ENCODE measurements around the gene ALPG. TPM values are rescaled to one million over a fixed set of nuclear protein-coding genes. Genes with fewer than 3 reads are reported as not detected.
"Not testable (repeated sequence)": the region's sequence is repeated elsewhere in the genome, so short reads cannot be mapped to it uniquely, and the experiment has no call there.

Gene ALPG
- total and polyA plus RNA-seq, 2 donors (not counting 1 experiment from before 2014, with no cell fraction given): not detected

DNA sequence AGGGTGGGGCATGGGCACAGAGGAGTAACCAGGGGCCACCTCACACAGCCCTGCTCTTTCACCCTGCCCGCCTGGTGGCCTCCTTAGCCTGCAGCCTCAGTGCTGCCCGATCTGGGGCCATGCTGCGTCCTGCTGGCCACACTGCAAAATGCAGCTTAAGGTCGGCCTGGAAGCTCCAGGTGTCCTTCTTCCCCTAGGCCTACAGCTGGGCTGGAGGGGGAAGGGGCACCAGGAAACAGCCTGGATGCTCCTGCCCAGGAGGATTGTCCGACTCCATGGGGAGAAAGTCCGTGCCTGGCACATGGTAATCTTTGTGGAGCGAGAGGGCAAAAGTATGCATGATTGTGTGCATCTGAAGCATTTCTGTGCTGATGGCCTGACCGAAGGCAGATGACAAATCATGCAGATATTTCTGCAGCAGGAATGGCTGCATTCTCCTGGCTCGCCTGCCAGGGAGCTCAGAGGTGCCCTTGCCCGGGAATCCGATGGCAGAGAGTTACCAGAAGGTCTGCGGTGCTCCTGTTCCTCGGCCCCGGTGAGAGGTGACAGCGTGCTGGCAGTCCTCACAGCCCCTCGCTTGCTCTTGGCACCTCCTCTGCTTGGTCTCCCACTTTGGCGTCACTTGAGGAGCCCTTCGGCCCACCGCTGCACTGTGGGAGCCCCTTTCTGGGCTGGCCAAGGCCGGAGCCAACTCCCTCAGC is 40.9 kb upstream of the ALPG start:
- no peak for DNase-seq
- Mint-ChIP-seq H3K4me3 (no peak overlapping the region), H3K4me1 (peaks cover 13% of the 10 kb centered on the region), H3K27me3 (peaks cover 3% of the 10 kb centered on the region), H3K27ac (no peak overlapping the region), H3K9me3 (ENCODE audit: insufficient read depth) (no peaks in the 10 kb centered on the region)
- no peak for TF ChIP-seq EZH2 (IDR thresholded peaks at IDR 0.05; ENCODE audit: borderline replicate concordance, insufficient read depth, low read depth, low read length, poor library complexity, severe bottlenecking)
- TF ChIP-seq CTCF (IDR thresholded peaks at IDR 0.05): no peak
- no peak overlapping the region for H3K9ac ChIP-seq (ENCODE audit: low read length)
- no peaks in the 10 kb centered on the region for H3K79me2 ChIP-seq (ENCODE audit: control insufficient read depth, insufficient read depth, low read length)
- H3K27me3 ChIP-seq (replicated peaks in 1 of 4; ENCODE audit: control extremely low read depth in 1 of 4, control insufficient read depth in 3 of 4, insufficient read depth in 4 of 4, low read length in 3 of 4): peaks cover 0 to 2% (median 0%) of the 10 kb centered on the region in 4 experiments
- no peak overlapping the region for H3K4me2 ChIP-seq (replicated peaks; ENCODE audit: low read depth, low read length, poor library complexity, severe bottlenecking)
- 74% methylated on average over 18 of the region's 20 CpGs for WGBS (ENCODE audit: insufficient coverage)
- intact Hi-C loops (cut with micrococcal nuclease): no loop called here
- no peak overlapping the region for H3K4me3 ChIP-seq (ENCODE audit: control extremely low read depth in 1 of 5, extremely low read depth in 1 of 5, insufficient read depth in 1 of 5, low read depth in 2 of 5, low read length in 4 of 5)
- ChIA-PET CTCF (no interaction called here), POLR2A (no interaction called here)
- ATAC-seq (ENCODE audit: low read depth): peak; percentile 39
- peaks cover 0 to 14% (median 0%) of the 10 kb centered on the region in 3 donors for H3K9me3 ChIP-seq (ENCODE audit: control extremely low read depth in 1 of 3, control insufficient read depth in 2 of 3, insufficient read depth in 1 of 3, low read length in 2 of 3)
- no peaks in the 10 kb centered on the region for H4K20me1 ChIP-seq (ENCODE audit: control insufficient read depth, insufficient read depth, low read length, poor library complexity, severe bottlenecking)
- peaks cover 10% of the 10 kb centered on the region in 2 donors for H3K4me1 ChIP-seq (ENCODE audit: control insufficient read depth in 2 of 2, insufficient read depth in 2 of 2, low read length in 2 of 2)
- H3K27ac ChIP-seq (ENCODE audit: low read length in 2 of 2): no peak overlapping the region
- no peaks in the 10 kb centered on the region for H3K36me3 ChIP-seq (replicated peaks in 1 of 2; ENCODE audit: control extremely low read depth in 1 of 2, control insufficient read depth in 1 of 2, extremely low read depth in 1 of 2, insufficient read depth in 2 of 2, low read length in 1 of 2)
- H2AFZ ChIP-seq (ENCODE audit: insufficient read depth, low read depth, low read length, poor library complexity, severe bottlenecking): no peak overlapping the region

DNA sequence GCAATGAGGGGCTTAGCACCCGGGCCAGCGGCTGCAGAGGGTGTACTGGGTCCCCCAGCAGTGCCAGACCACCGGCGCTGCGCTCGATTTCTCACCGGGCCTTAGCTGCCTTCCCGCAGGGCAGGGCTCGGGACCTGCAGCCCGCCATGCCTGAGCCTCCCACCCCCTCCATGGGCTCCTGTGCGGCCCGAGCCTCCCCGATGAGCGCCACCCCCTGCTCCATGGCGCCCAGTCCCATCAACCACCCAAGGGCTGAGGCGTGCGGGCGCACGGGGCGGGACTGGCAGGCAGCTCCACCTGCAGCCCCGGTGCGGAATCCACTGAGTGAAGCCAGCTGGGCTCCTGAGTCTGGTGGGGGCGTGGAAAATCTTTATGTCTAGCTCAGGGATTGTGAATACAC is 40.2 kb upstream of the ALPG start:
- H3K4me3 Mint-ChIP-seq; ATAC-seq (ENCODE audit: low read depth); H3K27ac ChIP-seq (ENCODE audit: low read length in 2 of 2); H3K9ac ChIP-seq (ENCODE audit: low read length); POLR2A ChIA-PET; H3K4me3 ChIP-seq (ENCODE audit: control extremely low read depth in 1 of 5, extremely low read depth in 1 of 5, insufficient read depth in 1 of 5, low read depth in 2 of 5, low read length in 4 of 5); H3K79me2 ChIP-seq (ENCODE audit: control insufficient read depth, insufficient read depth, low read length); H3K36me3 ChIP-seq (replicated peaks in 1 of 2; ENCODE audit: control extremely low read depth in 1 of 2, control insufficient read depth in 1 of 2, extremely low read depth in 1 of 2, insufficient read depth in 2 of 2, low read length in 1 of 2); H3K4me2 ChIP-seq (replicated peaks; ENCODE audit: low read depth, low read length, poor library complexity, severe bottlenecking); H2AFZ ChIP-seq (ENCODE audit: insufficient read depth, low read depth, low read length, poor library complexity, severe bottlenecking); CTCF ChIA-PET; H3K27me3 Mint-ChIP-seq; H3K27me3 ChIP-seq (replicated peaks in 1 of 4; ENCODE audit: control extremely low read depth in 1 of 4, control insufficient read depth in 3 of 4, insufficient read depth in 4 of 4, low read length in 3 of 4); DNase-seq; intact Hi-C loops (cut with micrococcal nuclease); H3K27ac Mint-ChIP-seq; H3K9me3 Mint-ChIP-seq (ENCODE audit: insufficient read depth); H4K20me1 ChIP-seq (ENCODE audit: control insufficient read depth, insufficient read depth, low read length, poor library complexity, severe bottlenecking): not testable (repeated sequence)
- Histone ChIP-seq H3K9me3 (ENCODE audit: control extremely low read depth in 1 of 3, control insufficient read depth in 2 of 3, insufficient read depth in 1 of 3, low read length in 2 of 3) (peaks cover 0 to 14% (median 0%) of the 10 kb centered on the region in 3 donors), H3K4me1 (ENCODE audit: control insufficient read depth in 2 of 2, insufficient read depth in 2 of 2, low read length in 2 of 2) (peaks cover 10 to 13% of the 10 kb centered on the region in 2 donors)
- peaks cover 16% of the 10 kb centered on the region for H3K4me1 Mint-ChIP-seq
- WGBS (ENCODE audit: insufficient coverage): 90% methylated on average over 6 of the region's 23 CpGs
